HepG2 (cell line): Measurements from ENCODE around the gene ACBD6. TPM values are rescaled to one million over a fixed set of nuclear protein-coding genes. Genes with fewer than 3 reads are reported as not detected.

Source experiments
- ATAC-seq: fragments of 200-7000 bp; cut with Tn5 transposase; 3 replicates; pipeline ENCODE4 v1.9.1; 2020; ENCODE audit warnings: mild to moderate bottlenecking, moderate library complexity
- BruUV-seq: library from RNA; stranded (reverse); fragments of 400-500 nt; replicated peaks from 2 replicates; lab custom pipeline; 2021; lab: Mats Ljungman, UMichigan
- CTCF ChIA-PET: fragments of 300-600 bp; formaldehyde crosslinking; extraction: SDS; loops from one replicate; lab custom pipeline; 2021; ENCODE audit warnings: low total read pairs, inconsistent platforms, low intra/inter-chr PET ratio; lab: Yijun Ruan, JAX
- POLR2A ChIA-PET: fragments of 350-600 bp; sonication (Branson Sonifier 250); formaldehyde crosslinking; loops from one replicate; lab custom pipeline; 2020; ENCODE audit warnings: antibody characterized with exemption, inconsistent platforms; lab: Yijun Ruan, JAX
- DNase-seq: peaks from one replicate; pipeline ENCODE4 v3.0.0-alpha.2; 2015; ENCODE audit warnings: low spot score
- FAIRE-seq: peaks from 3 replicates; lab custom pipeline; 2011; peaks lifted over from hg19 to GRCh38; lab: Jason Lieb, UNC
- H2AFZ ChIP-seq: one replicate; pipeline ENCODE4 v1.6.1; 2011; ENCODE audit warnings: low read length, inconsistent platforms
- H3K27ac ChIP-seq: fragments of 300-600 bp; 3 replicates; pipeline ENCODE4 v1.8.0; 2011; ENCODE audit warnings: mixed run types, mild to moderate bottlenecking, mixed read lengths, low read length, inconsistent platforms; ENCODE audit not compliant: insufficient read depth; ENCODE audit errors: extremely low read length
- H3K27me3 ChIP-seq, 2 experiments: fragments of 200-600 bp in 1 of 2; 2 replicates in 1 of 2; 3 replicates in 1 of 2; pipeline versions ENCODE4 v1.6.0 to v1.8.0; 2011; ENCODE audit warnings: low read length in 2 of 2, mild to moderate bottlenecking in 2 of 2, moderate library complexity in 2 of 2, inconsistent platforms in 1 of 2; ENCODE audit not compliant: insufficient read depth in 2 of 2, control insufficient read depth in 1 of 2
- H3K36me3 ChIP-seq, 2 experiments: fragments of 200-600 bp in 1 of 2; replicated peaks in 1 of 2; 2 replicates in 1 of 2; 3 replicates in 1 of 2; pipeline versions ENCODE4 v1.5.1 to v1.8.0; 2011; ENCODE audit warnings: low read length in 2 of 2, inconsistent platforms in 1 of 2; ENCODE audit not compliant: insufficient read depth in 2 of 2, control insufficient read depth in 1 of 2
- H3K4me1 ChIP-seq: 2 replicates; pipeline ENCODE4 v1.5.1; 2012; ENCODE audit warnings: low read length, inconsistent platforms; ENCODE audit not compliant: insufficient read depth
- H3K4me2 ChIP-seq: 2 replicates; pipeline ENCODE4 v1.6.0; 2011; ENCODE audit warnings: low read depth, low read length, inconsistent platforms
- H3K4me3 ChIP-seq, 3 experiments: fragments of 200-600 bp in 1 of 3; sonication (generic), shearing (Covaris generic) in 1 of 3; replicated peaks in 1 of 3; 2 replicates each; pipeline ENCODE4 v1.5.1; 2011 to 2016; ENCODE audit warnings: low read length in 3 of 3, inconsistent platforms in 2 of 3, low read depth in 2 of 3, mild to moderate bottlenecking in 2 of 3, control low read depth in 1 of 3, mixed read lengths in 1 of 3; ENCODE audit not compliant: insufficient read depth in 1 of 3
- H3K79me2 ChIP-seq: one replicate; pipeline ENCODE4 v1.6.1; 2011; ENCODE audit warnings: low read length, inconsistent platforms; ENCODE audit not compliant: insufficient read depth
- H3K9ac ChIP-seq: 2 replicates; pipeline ENCODE4 v1.6.0; 2011; ENCODE audit warnings: mild to moderate bottlenecking, low read depth, low read length, inconsistent platforms; ENCODE audit not compliant: insufficient read depth
- H3K9me3 ChIP-seq: 2 replicates; pipeline ENCODE4 v1.5.1; 2012; ENCODE audit warnings: mild to moderate bottlenecking, low read length
- H4K20me1 ChIP-seq: 2 replicates; pipeline ENCODE4 v1.6.0; 2011; ENCODE audit warnings: inconsistent platforms, mild to moderate bottlenecking, low read length, moderate library complexity; ENCODE audit not compliant: insufficient read depth
- CREB1 ChIP-seq, 2 experiments: fragments of 450-650 bp in 1 of 2; IDR thresholded peaks; 2 replicates each; pipeline ENCODE4 v1.6.1; 2016 to 2017; ENCODE audit warnings: control low read depth in 1 of 2, mild to moderate bottlenecking in 1 of 2, missing compliant biosample characterization in 1 of 2, missing genetic modification characterization in 1 of 2
- FOXO1 ChIP-seq: sonication (generic); formaldehyde crosslinking; IDR thresholded peaks from 2 replicates; pipeline ENCODE4 v1.4.0; 2020; ENCODE audit warnings: missing genetic modification reagents
- MAFF ChIP-seq: IDR thresholded peaks from 2 replicates; pipeline ENCODE4 v1.6.1; 2011; ENCODE audit warnings: low read depth, low read length, improper control_type of control experiment
- MAX ChIP-seq: IDR thresholded peaks from 2 replicates; pipeline ENCODE4 v1.6.1; 2012; ENCODE audit warnings: inconsistent platforms
- NR2F1 ChIP-seq, 2 experiments: fragments of 450-650 bp in 1 of 2; formaldehyde crosslinking in 1 of 2; IDR thresholded peaks; 2 replicates each; pipeline versions ENCODE4 v1.5.0 to v1.6.1; 2016 to 2020; ENCODE audit warnings: mild to moderate bottlenecking in 1 of 2, missing compliant biosample characterization in 1 of 2, missing genetic modification reagents in 1 of 2, moderate library complexity in 1 of 2
- RXRB ChIP-seq: IDR thresholded peaks from 2 replicates; pipeline ENCODE4 v1.6.1; 2016; ENCODE audit warnings: borderline replicate concordance, missing genetic modification reagents, missing compliant biosample characterization
- TAF15 ChIP-seq: fragments of 200-400 bp; formaldehyde crosslinking; IDR thresholded peaks from one replicate; pipeline ENCODE4 v1.6.1; 2018; ENCODE audit warnings: mild to moderate bottlenecking, low read depth, low read length; ENCODE audit not compliant: poor library complexity, severe bottlenecking
- THAP11 ChIP-seq: IDR thresholded peaks from 2 replicates; pipeline ENCODE4 v1.6.1; 2016; ENCODE audit warnings: missing biosample characterization, missing genetic modification reagents
- TOE1 ChIP-seq: sonication (generic); formaldehyde crosslinking; IDR thresholded peaks from 2 replicates; pipeline ENCODE4 v1.4.0; 2020; ENCODE audit warnings: mild to moderate bottlenecking, missing genetic modification reagents
- ZBTB14 ChIP-seq: sonication (generic); formaldehyde crosslinking; IDR thresholded peaks from 2 replicates; pipeline ENCODE4 v1.4.0; 2020; ENCODE audit warnings: missing genetic modification reagents
- ZMYM4 ChIP-seq: sonication (generic); formaldehyde crosslinking; IDR thresholded peaks from 2 replicates; pipeline ENCODE4 v1.8.1; 2023; ENCODE audit warnings: mild to moderate bottlenecking, missing genetic modification reagents
- ZNF281 ChIP-seq: sonication (generic); formaldehyde crosslinking; IDR thresholded peaks from 2 replicates; pipeline ENCODE4 v1.4.0; 2020; ENCODE audit warnings: missing genetic modification reagents, borderline replicate concordance
- ZNF550 ChIP-seq: sonication (generic); formaldehyde crosslinking; IDR thresholded peaks from 2 replicates; pipeline ENCODE4 v1.4.0; 2020; ENCODE audit warnings: mild to moderate bottlenecking, missing genetic modification reagents, borderline replicate concordance
- ZNF770 ChIP-seq: sonication (generic); formaldehyde crosslinking; IDR thresholded peaks from 2 replicates; pipeline ENCODE4 v1.5.0; 2020; ENCODE audit warnings: mild to moderate bottlenecking, missing genetic modification reagents
- ZNF775 ChIP-seq: sonication (generic); formaldehyde crosslinking; IDR thresholded peaks from 2 replicates; pipeline ENCODE4 v1.4.0; 2020; ENCODE audit warnings: missing genetic modification reagents, mild to moderate bottlenecking, moderate library complexity, borderline replicate concordance
- WGBS: methylation state at CpG from one replicate; pipeline ENCODE4 v1.1.6; 2017; ENCODE audit warnings: low lambda C conversion rate; 5-methylcytosine and 5-hydroxymethylcytosine counted together
- in situ Hi-C: cut with HindIII; loops from 2 replicates; pipeline ENCODE4 v1.10.0; 2017; ENCODE audit warnings: low pct_unique_long_range_greater_than_20kb; ENCODE audit not compliant: extremely low pct_ligation_motif_present
- intact Hi-C: fragments of 100-400 bp; cut with micrococcal nuclease; formaldehyde crosslinking; loops from one replicate; pipeline ENCODE4 v1.10.0; 2022; ENCODE audit not compliant: unreplicated experiment
- polyA plus RNA-seq, 8 experiments: library from polyadenylated mRNA; depleted of rRNA in 3 of 8; stranded (reverse) in 7 of 8; unstranded in 1 of 8; fragments of >200 nt; fragmentation: Illumina TruSeq in 4 of 8; extraction: Trizol in 4 of 8; gene quantifications; 2 replicates each; pipeline versions ENCODE4 v1.2.1 to v1.2.3, GENCODE V29; 2011 to 2016; ENCODE audit warnings: low read depth in 4 of 8, missing spikeins in 1 of 8, mixed read lengths in 1 of 8; ENCODE audit not compliant: insufficient read depth in 1 of 8
- total RNA-seq, 5 experiments: library from RNA; depleted of rRNA; stranded (reverse); fragments of >200 nt; fragmentation: Illumina TruSeq; extraction: Trizol; gene quantifications; 2 replicates each; pipeline ENCODE4 v1.2.3, GENCODE V29; 2016; ENCODE audit warnings: low read depth in 1 of 5

The ACBD6 gene
- total and polyA plus RNA-seq, 2 of the 13 experiments (the other 11 are each of a cell fraction or from before 2014, with no cell fraction given) = 33.5 to 47.2 TPM

DNA sequence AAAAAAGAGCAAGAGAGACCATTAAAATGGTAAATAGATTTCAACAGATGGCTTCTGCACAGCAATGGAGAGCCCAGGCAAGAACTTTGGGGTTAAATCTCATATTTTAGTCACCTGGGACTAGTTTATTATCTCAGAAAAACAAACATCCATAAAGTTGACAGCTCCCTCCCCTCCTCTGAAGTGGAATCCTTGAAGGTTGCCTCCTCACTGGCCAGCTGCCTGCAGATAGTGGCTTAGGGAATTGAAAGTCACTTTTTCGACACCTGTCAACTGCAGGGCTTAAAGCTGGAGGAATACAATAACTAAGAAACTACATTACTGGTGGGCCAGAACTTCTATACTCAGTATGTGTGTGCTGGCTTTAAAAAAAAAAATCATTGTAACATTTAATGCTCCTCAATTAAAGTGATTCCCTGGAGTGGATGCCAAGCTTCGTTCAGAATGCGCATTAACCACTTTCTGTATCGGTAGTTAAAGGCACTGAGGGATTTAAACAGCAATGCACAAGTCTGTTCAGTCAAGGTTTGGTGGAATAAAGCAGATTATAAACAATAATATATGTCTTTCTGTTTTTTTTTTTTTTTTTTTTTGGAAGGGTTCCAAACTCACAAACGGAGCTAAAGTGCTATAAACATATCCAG is 219.9 kb downstream of the ACBD6 start:
- ATAC-seq = no peak
- H3K4me3 ChIP-seq = no peak overlapping the region
- no peaks in the 10 kb centered on the region for H3K4me1 ChIP-seq
- no peak overlapping the region for H3K4me2 ChIP-seq
- BruUV-seq = no TSS peak
- no peaks in the 10 kb centered on the region for H4K20me1 ChIP-seq
- intact Hi-C loops (no loop called here), in situ Hi-C loops (no loop called here)
- H3K27me3 ChIP-seq = no peaks in the 10 kb centered on the region
- WGBS = 96% methylated on average over 5 of the region's 5 CpGs
- CTCF ChIA-PET = no interaction called here
- H3K79me2 ChIP-seq = no peaks in the 10 kb centered on the region
- H3K27ac ChIP-seq = no peak overlapping the region
- FAIRE-seq = no peak
- no peak overlapping the region for H2AFZ ChIP-seq
- no peak overlapping the region for H3K9ac ChIP-seq
- no peaks in the 10 kb centered on the region for H3K9me3 ChIP-seq
- no peak for DNase-seq
- H3K36me3 ChIP-seq = peaks cover 1 to 28% of the 10 kb centered on the region in 2 experiments; a peak in 4 of 5 replicates
- TF ChIP-seq TAF15 (no peak), ZMYM4 (CRISPR knock-in tag) (no peak), FOXO1 (no peak), CREB1 (IDR thresholded peaks at IDR 0.05) (no peak), CREB1 (CRISPR knock-in tag; IDR thresholded peaks at IDR 0.05) (no peak), MAX (no peak), ZNF775 (CRISPR knock-in tag) (no peak), RXRB (CRISPR knock-in tag) (no peak), ZBTB14 (CRISPR knock-in tag) (no peak), ZNF550 (no peak), ZNF281 (CRISPR knock-in tag) (no peak), ZNF770 (CRISPR knock-in tag) (no peak), MAFF (no peak), TOE1 (no peak), THAP11 (CRISPR knock-in tag) (no peak), NR2F1 (CRISPR knock-in tag; IDR thresholded peaks at IDR 0.05) (no peak)
- POLR2A ChIA-PET = no interaction called here
